ENCODE results near the gene DUOX1. TPM values are rescaled to one million over a fixed set of nuclear protein-coding genes. Genes with fewer than 3 reads are reported as not detected.
"Not testable (repeated sequence)": the region's sequence is repeated elsewhere in the genome, so short reads cannot be mapped to it uniquely, and the experiment has no call there.

Gene DUOX1
- total RNA-seq, 1 donor from 2014 or later = 0.59 TPM

DNA sequence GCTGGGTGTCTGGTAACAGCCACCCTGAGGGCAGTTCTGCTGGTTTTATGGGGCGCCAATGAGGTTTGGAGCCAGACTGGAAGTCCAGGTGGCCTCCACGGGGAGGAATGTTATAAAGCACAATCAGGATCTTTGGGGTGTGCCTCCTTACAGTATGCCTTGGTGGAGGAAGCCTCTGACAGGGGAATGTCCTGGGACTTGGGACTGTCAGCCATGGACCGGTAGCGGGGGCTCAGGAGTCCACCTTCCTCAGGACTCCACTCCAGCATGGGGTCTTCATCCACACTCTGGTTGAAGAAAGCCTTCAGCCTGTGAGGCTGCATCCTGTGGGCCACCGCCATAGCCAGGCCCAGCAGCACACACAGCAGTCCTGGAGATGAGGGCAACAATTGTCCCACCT, 10.8 kb upstream of the DUOX1 start:
- DNase-seq (ENCODE audit: low spot score) = no peak
- intact Hi-C loops (cut with DNase I) = no loop called here

DNA sequence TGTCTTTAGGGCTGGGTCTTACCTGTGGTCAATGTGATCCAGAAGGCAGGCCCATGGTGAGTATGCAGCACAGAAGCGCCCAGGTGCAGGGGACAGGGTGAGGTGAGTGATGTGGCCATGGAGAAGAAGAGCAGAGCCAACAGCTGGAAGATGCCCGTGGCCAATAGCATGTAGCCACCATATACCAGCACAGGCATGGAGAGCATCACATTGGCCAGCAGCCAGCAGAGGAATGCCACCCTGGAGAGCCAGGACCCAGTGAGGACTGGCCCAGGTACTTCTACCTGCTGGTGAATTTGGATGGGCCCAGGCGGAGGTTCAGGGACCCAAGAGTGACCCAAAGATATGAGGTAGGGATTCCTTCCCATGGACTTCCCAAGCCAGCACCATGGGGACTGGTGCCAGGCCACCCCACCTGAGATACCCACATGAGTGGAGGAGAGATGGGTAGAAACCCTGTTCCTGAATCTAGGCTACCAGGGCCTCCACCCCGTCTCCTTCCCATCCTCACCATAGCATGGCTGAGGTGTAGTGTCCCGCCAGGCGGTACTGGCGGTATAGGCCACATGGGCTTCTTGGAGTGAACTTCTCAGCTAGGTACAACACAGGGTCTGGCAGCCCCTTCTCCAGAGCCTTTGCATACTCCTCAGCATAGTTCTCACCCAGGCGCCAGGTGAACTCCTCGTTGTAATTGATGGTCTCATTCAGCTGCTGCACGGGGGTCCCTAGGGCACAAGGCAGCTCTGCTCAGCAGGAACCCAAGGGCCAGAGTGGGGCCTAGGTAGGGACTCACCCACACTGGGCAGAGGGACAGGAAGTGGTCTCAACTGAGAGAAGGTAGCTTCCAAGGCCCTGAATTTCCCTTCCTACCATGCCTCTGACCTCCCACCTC, 9.5 kb upstream of the DUOX1 start:
- no peak for DNase-seq (ENCODE audit: low spot score)

GRCh38 chr15:45121020-45121419, 8.8 kb upstream of the DUOX1 start:
- intact Hi-C loops (cut with DNase I) = no loop called here
- DNase-seq (ENCODE audit: low spot score) = no peak

More for the DNA sequence above, 9.5 kb upstream of the DUOX1 start:
- intact Hi-C loops (cut with DNase I) = no loop called here

GRCh38 chr15:45121706-45122417, 7.9 kb upstream of the DUOX1 start:
- intact Hi-C loops (cut with DNase I) = no loop called here
- no peak for DNase-seq (ENCODE audit: low spot score)

DNA sequence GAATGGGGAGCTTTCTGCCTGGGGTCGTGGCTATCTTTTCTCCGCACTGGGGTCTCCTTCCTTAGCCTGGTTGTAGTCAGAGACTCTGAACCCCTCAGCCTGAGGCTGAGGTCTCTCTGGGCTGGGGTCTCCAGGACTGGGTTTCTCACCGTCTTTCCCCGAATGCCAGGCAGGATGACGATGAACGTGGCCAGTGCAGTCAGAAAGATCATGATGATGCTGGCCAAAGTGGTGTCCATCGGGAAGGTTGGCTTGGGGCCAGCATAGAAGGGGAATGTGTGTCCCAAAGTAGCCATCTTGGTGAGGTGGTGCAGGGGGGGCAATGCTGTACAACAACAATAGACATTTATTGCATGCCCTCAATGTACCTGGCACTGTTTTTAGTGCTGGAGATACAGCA, 7.1 kb upstream of the DUOX1 start:
- DNase-seq (ENCODE audit: low spot score) = no peak
- intact Hi-C loops (cut with DNase I) = no loop called here

DNA sequence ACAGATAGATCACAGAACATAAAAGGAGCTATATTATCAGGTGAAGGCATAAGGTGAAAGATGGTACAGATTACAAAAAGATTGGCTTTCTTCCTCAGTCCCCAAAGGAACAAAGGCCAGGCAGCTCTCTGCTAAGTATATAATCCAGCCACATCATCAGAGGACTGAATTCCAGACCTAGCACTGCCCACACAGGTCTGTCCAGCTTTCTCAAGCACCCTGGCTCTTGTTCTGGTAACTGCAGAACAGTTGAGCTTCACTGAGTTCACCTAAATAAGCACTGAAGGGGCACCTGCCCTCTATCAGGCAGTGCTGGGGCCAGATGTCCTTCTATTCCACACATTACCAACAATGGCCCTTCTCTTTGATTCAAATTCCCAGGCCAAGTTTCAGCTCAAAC, 6.4 kb upstream of the DUOX1 start:
- intact Hi-C loops (cut with DNase I) = no loop called here
- no peak for DNase-seq (ENCODE audit: low spot score)

DNA sequence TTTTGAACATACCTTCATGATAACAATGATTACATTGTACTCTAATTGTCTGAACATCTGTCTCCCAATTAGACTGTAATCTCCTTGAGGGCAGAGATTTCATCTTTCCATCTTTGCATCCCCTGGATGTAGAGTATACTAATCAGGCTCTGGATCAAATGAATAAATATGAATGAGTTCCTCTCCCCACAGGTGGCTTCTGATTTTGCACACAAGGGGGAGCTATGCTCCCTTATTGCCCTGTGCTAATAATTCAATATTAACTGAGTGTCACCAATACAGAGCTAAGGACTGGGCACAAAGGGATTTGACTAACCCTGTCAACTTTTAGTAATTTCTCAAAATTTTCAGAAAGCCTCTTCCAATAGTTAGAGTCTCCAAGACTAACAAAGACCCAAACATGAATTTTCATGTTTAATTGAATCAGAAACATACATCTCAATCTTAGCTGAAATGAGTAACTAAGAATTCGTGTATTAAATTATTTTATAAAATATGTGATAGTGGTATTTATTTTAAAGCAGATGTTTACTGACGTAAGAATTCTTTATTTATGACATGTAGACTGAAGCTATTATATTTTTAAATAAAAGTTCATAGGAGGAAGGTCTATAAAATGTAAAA, 3.1 kb upstream of the DUOX1 start:
- no peak for DNase-seq (ENCODE audit: low spot score)

DNA sequence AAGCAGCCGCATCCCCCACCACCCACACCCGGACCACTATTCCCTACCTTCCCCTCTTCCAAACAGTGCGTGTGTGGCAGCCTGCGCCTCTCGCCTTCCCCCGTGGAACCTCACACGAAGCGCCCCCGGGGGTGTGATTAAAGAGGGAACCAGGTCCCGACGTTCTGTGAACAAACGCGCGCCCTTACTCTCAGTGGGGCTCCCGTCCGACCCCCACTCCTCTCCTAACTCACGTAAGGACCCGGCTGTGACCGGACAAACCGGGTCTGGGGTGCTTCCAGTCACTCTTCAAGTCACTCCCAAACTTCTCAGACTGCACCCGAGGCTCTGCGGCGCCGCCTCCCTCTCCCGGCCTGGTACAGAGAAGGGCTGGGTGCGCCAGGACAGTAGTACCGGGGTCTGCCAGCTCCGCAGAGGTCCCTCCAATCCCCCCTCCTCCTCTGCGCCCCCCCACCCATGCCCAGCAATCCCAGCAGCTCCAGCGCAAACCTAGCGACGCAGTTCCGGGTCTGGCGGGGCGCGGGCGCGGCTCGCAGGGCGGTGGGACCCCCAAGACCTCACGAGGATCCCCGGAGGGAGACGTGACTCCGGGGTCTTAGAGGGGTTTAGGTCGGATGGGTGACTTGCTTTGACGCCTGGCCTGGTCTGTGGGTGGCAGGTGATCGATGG, 689 bp upstream of the DUOX1 start:
- no peak for DNase-seq (ENCODE audit: low spot score)

More for the DNA sequence above, 3.1 kb upstream of the DUOX1 start:
- intact Hi-C loops (cut with DNase I) = no loop called here

GRCh38 chr15:45130291-45131000, 652 bp downstream of the DUOX1 start:
- DNase-seq (ENCODE audit: low spot score) = no peak
- intact Hi-C loops (cut with DNase I) = no loop called here

More for the DNA sequence above, 689 bp upstream of the DUOX1 start:
- intact Hi-C loops (cut with DNase I) = no loop called here

GRCh38 chr15:45131510-45131909, 1.7 kb downstream of the DUOX1 start:
- no peak for DNase-seq (ENCODE audit: low spot score)
- intact Hi-C loops (cut with DNase I) = no loop called here

GRCh38 chr15:45132844-45133560, 3.2 kb downstream of the DUOX1 start:
- no peak for DNase-seq (ENCODE audit: low spot score)
- intact Hi-C loops (cut with DNase I) = no loop called here

- intact Hi-C loops (cut with DNase I) = no loop called here
Measured at GRCh38 chr15:45133561-45133920, 3.7 kb downstream of the DUOX1 start.

DNA sequence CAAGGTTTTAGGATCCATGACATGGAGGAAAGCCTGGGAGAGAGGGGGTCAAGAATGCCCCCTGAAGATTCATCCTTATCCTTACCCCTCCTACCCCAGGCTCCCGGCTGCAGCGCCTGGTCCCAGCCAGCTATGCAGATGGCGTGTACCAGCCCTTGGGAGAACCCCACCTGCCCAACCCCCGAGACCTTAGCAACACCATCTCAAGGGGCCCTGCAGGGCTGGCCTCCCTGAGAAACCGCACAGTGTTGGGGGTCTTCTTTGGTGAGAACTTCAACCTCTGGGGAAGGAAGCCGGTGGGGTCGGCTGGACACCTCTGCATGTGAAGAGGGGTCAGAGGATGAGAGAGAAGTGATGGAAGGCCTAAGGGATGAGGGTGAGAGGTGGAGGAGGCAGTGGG, 4.3 kb downstream of the DUOX1 start:
- intact Hi-C loops (cut with DNase I) = no loop called here
- no peak for DNase-seq (ENCODE audit: low spot score)

More at GRCh38 chr15:45133561-45133920, 3.7 kb downstream of the DUOX1 start:
- no peak for DNase-seq (ENCODE audit: low spot score)

GRCh38 chr15:45134682-45135604, 5.1 kb downstream of the DUOX1 start:
- intact Hi-C loops (cut with DNase I) = no loop called here
- no peak for DNase-seq (ENCODE audit: low spot score)

DNA sequence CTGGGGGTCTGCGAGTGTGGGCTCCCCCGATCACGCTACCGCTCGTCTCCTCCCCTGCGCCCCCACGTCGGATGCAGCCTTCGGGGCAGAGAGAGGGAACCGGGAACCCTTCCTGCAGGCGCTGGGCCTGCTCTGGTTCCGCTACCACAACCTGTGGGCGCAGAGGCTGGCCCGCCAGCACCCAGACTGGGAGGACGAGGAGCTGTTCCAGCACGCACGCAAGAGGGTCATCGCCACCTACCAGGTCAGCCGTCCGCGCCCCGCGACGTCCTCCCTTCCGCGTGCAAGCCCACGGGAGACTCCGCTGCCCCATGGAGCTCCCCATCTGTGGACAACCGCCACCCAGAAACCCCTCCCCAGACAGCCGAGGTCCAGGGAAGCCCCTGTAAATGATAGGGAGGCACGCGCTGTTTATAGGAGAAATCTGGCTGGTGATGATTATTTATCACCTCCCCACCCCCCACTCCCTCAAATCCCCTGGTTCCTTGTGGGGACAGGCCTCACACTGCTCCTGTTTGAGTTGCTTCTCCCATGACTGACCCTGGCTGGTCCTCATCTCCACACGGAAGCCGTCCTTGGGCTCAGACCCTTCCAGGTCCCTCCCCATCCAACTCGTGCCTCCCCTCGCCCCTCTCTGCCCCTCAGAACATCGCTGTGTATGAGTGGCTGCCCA, 6.0 kb downstream of the DUOX1 start:
- DNase-seq (ENCODE audit: low spot score); intact Hi-C loops (cut with DNase I): not testable (repeated sequence)

GRCh38 chr15:45136378-45136764, 6.6 kb downstream of the DUOX1 start:
- intact Hi-C loops (cut with DNase I) = no loop called here
- no peak for DNase-seq (ENCODE audit: low spot score)

DNA sequence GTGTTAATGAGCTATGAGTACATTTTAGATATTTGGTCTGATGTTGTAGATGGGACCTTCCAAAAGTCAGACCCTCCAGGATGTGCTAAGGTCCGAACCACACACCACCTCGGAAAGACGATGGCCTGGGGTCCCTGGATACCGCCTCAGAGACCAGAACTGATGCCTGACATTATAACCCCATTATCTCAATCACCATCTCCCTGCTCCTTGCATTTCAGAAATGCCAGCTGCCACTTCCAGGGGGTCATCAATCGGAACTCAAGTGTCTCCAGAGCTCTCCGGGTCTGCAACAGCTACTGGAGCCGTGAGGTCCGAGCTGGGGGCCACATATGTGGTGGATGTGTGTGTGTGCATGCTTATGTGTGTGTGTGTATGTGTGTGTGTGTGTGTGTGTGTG, 7.9 kb downstream of the DUOX1 start:
- no peak for DNase-seq (ENCODE audit: low spot score)
- intact Hi-C loops (cut with DNase I) = no loop called here
